Breast epithelium (tissue), 3 donors: ENCODE data around the gene TGFA.

Experiments used
- POLR2AphosphoS5 ChIP-seq, 3 donors: sonication (generic); formaldehyde crosslinking; IDR thresholded peaks; one replicate each; pipeline ENCODE4 v1.6.1; 2017; ENCODE audit warnings: antibody characterized with exemption in 3 of 3
- TF ChIP-seq, protein P1 (sequence below), 3 donors: fragments of 450-650 bp; IDR thresholded peaks; one replicate each; pipeline ENCODE4 v1.5.1; 2016 to 2017; ENCODE audit warnings: antibody characterized with exemption in 3 of 3, mild to moderate bottlenecking in 3 of 3, moderate library complexity in 3 of 3

DNA sequence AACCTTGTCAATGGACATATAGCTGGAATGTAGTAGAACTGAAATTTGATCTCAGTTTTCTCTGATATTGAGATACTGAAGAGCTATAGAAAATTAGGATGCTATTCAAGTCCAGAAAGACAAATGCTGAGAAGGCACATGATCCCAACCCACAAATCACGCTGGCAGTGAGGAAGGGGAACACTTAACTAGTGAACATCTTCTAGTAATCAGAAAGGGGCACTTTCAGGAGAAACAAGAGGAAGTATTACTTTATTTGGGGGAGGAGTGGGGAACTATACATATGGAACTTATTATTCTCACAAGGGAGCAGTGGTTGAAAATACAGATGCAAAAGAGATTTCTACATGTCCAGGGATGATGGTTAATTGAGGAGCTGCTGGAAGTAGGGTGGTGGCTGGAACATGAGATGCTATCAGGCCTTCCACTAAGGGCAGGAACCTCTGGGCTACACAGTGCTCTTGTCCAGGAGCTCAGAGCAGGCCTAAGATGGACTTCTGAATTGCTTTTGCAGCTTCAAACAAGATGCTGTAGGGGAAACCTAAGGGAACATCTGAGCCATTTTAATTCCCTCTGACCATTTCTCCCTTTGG, 79.3 kb downstream of the TGFA start:
- TF ChIP-seq, protein P1, sequence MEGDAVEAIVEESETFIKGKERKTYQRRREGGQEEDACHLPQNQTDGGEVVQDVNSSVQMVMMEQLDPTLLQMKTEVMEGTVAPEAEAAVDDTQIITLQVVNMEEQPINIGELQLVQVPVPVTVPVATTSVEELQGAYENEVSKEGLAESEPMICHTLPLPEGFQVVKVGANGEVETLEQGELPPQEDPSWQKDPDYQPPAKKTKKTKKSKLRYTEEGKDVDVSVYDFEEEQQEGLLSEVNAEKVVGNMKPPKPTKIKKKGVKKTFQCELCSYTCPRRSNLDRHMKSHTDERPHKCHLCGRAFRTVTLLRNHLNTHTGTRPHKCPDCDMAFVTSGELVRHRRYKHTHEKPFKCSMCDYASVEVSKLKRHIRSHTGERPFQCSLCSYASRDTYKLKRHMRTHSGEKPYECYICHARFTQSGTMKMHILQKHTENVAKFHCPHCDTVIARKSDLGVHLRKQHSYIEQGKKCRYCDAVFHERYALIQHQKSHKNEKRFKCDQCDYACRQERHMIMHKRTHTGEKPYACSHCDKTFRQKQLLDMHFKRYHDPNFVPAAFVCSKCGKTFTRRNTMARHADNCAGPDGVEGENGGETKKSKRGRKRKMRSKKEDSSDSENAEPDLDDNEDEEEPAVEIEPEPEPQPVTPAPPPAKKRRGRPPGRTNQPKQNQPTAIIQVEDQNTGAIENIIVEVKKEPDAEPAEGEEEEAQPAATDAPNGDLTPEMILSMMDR (IDR thresholded peaks at IDR 0.05) = no peak
- no peak for TF ChIP-seq POLR2AphosphoS5 (IDR thresholded peaks at IDR 0.05)
